Cardiac septum (tissue), 1 donor: ENCODE results near the gene ABCC3. TPM values are rescaled to one million over a fixed set of nuclear protein-coding genes. Genes with fewer than 3 reads are reported as not detected.
"Not testable (repeated sequence)": the region's sequence is repeated elsewhere in the genome, so short reads cannot be mapped to it uniquely, and the experiment has no call there.

Source experiments
- DNase-seq: peaks from one replicate; pipeline ENCODE4 v3.0.0-alpha.2; 2020; ENCODE audit warnings: low spot score
- intact Hi-C: fragments of 100-400 bp; cut with DNase I; formaldehyde crosslinking; loops from one replicate; pipeline ENCODE4 v1.14.0; 2022
- total RNA-seq: library from RNA; stranded (reverse); fragmentation: NEBNext Ultra II Directional; extraction: Animal tissue kit (Norgen Biotek cat#: 25700); gene quantifications from one replicate; pipeline ENCODE4 v1.2.1, GENCODE V29; 2021
- donor health status: DM: no; HTN: no; CAD: no.

Gene ABCC3
- total RNA-seq, 1 donor from 2014 or later: 1.9 TPM

- intact Hi-C loops: no loop called here
Observed at GRCh38 chr17:50712641-50713040, 78.0 kb downstream of the ABCC3 start.

GRCh38 chr17:50715471-50715870 lies 80.8 kb downstream of the ABCC3 start:
- intact Hi-C loops: no loop called here
- no peak for DNase-seq

More at GRCh38 chr17:50712641-50713040, 78.0 kb downstream of the ABCC3 start:
- no peak for DNase-seq

GRCh38 chr17:50719144-50719923 lies 84.7 kb downstream of the ABCC3 start, which contains the start of gene LUC7L3:
Gene LUC7L3 (plus strand): TSS chr17:50719603. CDS start chr17:50719733, 130 bp downstream.
- peak; percentile 97 for DNase-seq
- intact Hi-C loops: no loop called here

- DNase-seq: no peak
- intact Hi-C loops: no loop called here
Observed at GRCh38 chr17:50719924-50720794, 85.5 kb downstream of the ABCC3 start.

GRCh38 chr17:50721194-50722010 lies 86.7 kb downstream of the ABCC3 start:
- intact Hi-C loops: no loop called here
- DNase-seq: no peak

GRCh38 chr17:50722746-50723145 lies 88.1 kb downstream of the ABCC3 start:
- no peak for DNase-seq
- intact Hi-C loops: no loop called here

- intact Hi-C loops, DNase-seq: not testable (repeated sequence)
Observed at GRCh38 chr17:50724622-50725021, 89.9 kb downstream of the ABCC3 start.

- intact Hi-C loops: no loop called here
- DNase-seq: no peak
Observed at GRCh38 chr17:50725769-50726655, 91.3 kb downstream of the ABCC3 start.

GRCh38 chr17:50728112-50728429 lies 93.4 kb downstream of the ABCC3 start:
- intact Hi-C loops: no loop called here
- no peak for DNase-seq

- intact Hi-C loops: no loop called here
Observed at GRCh38 chr17:50728881-50729765, 94.4 kb downstream of the ABCC3 start.

GRCh38 chr17:50731575-50732460 lies 97.1 kb downstream of the ABCC3 start:
- intact Hi-C loops: no loop called here
- no peak for DNase-seq

More at GRCh38 chr17:50728881-50729765, 94.4 kb downstream of the ABCC3 start:
- DNase-seq: no peak

GRCh38 chr17:50735287-50735686 lies 100.6 kb downstream of the ABCC3 start:
- no peak for DNase-seq
- intact Hi-C loops: no loop called here

GRCh38 chr17:50737118-50737698 lies 102.5 kb downstream of the ABCC3 start:
- DNase-seq: no peak
- intact Hi-C loops: no loop called here

GRCh38 chr17:50739098-50739497 lies 104.4 kb downstream of the ABCC3 start:
- DNase-seq: no peak
- intact Hi-C loops: no loop called here
